Osteocyte (in vitro differentiated cells): ENCODE data around the gene SAMSN1. TPM values are rescaled to one million over a fixed set of nuclear protein-coding genes. Genes with fewer than 3 reads are reported as not detected.

ENCODE experiments used
- DNase-seq: peaks from one replicate; pipeline ENCODE4 v3.0.0; 2021; ENCODE audit warnings: mixed read lengths; ENCODE audit not compliant: unreplicated experiment; ENCODE audit errors: extremely low spot score
- H3K27ac Mint-ChIP-seq: one replicate; pipeline ENCODE4 v1.8.0; 2021; ENCODE audit warnings: mild to moderate bottlenecking, mixed read lengths; ENCODE audit not compliant: unreplicated experiment
- H3K27me3 Mint-ChIP-seq: one replicate; pipeline ENCODE4 v1.8.0; 2021; ENCODE audit warnings: mixed read lengths; ENCODE audit not compliant: unreplicated experiment
- H3K36me3 Mint-ChIP-seq: one replicate; pipeline ENCODE4 v1.8.0; 2021; ENCODE audit warnings: mixed read lengths; ENCODE audit not compliant: unreplicated experiment
- H3K4me1 Mint-ChIP-seq: one replicate; pipeline ENCODE4 v1.8.0; 2021; ENCODE audit warnings: mixed read lengths; ENCODE audit not compliant: unreplicated experiment
- H3K4me3 Mint-ChIP-seq: one replicate; pipeline ENCODE4 v1.8.0; 2021; ENCODE audit warnings: mild to moderate bottlenecking, moderate library complexity, mixed read lengths; ENCODE audit not compliant: unreplicated experiment
- H3K9me3 Mint-ChIP-seq: one replicate; pipeline ENCODE4 v1.8.0; 2021; ENCODE audit warnings: mixed read lengths; ENCODE audit not compliant: unreplicated experiment
- total RNA-seq: library from RNA; stranded (reverse); gene quantifications from 2 replicates; pipeline ENCODE4 v1.2.1, GENCODE V29; 2021
- TF ChIP-seq, protein P1 (sequence below): fragments of 200-600 bp; sonication (generic); IDR thresholded peaks from 2 replicates; pipeline ENCODE4 v1.5.0; 2021; ENCODE audit warnings: antibody characterized with exemption, mild to moderate bottlenecking, moderate library complexity

Gene SAMSN1
- total RNA-seq, 1 donor from 2014 or later: not detected

DNA sequence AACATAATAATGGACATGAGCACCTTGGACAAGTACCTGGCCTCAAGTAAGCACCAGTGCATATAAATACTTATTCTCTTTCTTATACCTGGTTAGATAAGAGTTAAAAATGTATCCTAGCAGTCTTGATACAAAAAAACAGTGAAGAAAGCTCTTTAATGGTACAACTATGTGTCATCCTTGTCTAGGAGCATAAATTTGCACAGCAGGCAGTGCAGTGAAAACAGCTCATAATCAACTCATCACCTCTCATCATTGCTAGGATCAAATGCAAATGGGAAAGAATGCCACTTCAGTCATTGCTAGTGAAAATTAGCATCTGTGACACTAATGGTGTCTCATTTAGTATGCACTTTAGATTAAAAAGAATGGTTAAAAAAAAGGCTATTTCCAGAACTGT, 7.6 kb downstream of the SAMSN1 start:
- TF ChIP-seq, protein P1, sequence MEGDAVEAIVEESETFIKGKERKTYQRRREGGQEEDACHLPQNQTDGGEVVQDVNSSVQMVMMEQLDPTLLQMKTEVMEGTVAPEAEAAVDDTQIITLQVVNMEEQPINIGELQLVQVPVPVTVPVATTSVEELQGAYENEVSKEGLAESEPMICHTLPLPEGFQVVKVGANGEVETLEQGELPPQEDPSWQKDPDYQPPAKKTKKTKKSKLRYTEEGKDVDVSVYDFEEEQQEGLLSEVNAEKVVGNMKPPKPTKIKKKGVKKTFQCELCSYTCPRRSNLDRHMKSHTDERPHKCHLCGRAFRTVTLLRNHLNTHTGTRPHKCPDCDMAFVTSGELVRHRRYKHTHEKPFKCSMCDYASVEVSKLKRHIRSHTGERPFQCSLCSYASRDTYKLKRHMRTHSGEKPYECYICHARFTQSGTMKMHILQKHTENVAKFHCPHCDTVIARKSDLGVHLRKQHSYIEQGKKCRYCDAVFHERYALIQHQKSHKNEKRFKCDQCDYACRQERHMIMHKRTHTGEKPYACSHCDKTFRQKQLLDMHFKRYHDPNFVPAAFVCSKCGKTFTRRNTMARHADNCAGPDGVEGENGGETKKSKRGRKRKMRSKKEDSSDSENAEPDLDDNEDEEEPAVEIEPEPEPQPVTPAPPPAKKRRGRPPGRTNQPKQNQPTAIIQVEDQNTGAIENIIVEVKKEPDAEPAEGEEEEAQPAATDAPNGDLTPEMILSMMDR: no peak
- Mint-ChIP-seq H3K27me3 (no peaks in the 10 kb centered on the region), H3K27ac (no peak overlapping the region), H3K4me1 (no peaks in the 10 kb centered on the region), H3K36me3 (no peaks in the 10 kb centered on the region), H3K4me3 (no peak overlapping the region), H3K9me3 (peaks cover 46% of the 10 kb centered on the region)
- DNase-seq: no peak

DNA sequence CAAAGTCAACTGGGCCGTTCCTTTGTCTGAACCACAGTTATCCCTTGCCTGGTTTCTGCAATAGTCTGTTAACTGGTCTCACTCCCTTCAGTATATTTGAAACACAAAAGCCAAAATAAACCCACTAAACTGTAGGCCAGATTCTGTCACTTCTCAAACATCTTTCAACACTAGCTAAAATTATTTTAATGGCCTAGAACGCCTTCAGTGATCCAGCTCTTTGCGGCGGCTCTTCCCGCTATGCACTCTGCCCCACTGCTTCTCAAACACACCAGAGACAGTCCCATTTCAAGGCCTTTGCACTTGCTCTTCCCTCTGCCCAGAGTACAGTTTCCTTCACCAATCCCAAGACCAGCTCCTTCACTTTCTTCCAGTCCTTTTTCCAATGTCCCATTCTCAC, 9.2 kb downstream of the SAMSN1 start:
- H3K27me3 Mint-ChIP-seq: no peaks in the 10 kb centered on the region
- H3K4me1 Mint-ChIP-seq: no peaks in the 10 kb centered on the region
- no peak overlapping the region for H3K4me3 Mint-ChIP-seq
- H3K9me3 Mint-ChIP-seq: peaks cover 46% of the 10 kb centered on the region
- H3K27ac Mint-ChIP-seq: no peak overlapping the region
- DNase-seq: no peak
- no peaks in the 10 kb centered on the region for H3K36me3 Mint-ChIP-seq
- TF ChIP-seq, protein P1: no peak

DNA sequence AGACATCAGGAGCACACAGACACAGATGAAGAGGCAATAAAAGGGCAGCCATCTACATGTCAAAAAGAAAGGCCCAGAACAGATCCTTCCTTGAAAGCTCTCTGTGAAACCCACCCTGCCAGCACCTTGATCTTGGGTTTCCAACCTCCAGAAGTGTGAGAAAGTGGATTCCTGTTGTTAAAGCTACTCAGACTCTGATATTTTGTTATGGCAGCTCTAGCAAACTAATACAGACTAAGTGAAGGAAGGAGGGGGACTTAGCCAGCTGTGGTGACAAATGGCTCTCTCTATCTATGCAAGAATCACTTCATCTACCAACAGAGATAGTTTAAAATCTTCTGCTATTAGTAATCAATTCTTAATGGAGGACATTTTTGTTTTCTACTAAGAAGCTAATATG, 10.4 kb downstream of the SAMSN1 start:
- no peak for DNase-seq
- Mint-ChIP-seq H3K27ac (no peak overlapping the region), H3K4me3 (no peak overlapping the region), H3K36me3 (no peaks in the 10 kb centered on the region), H3K4me1 (no peaks in the 10 kb centered on the region), H3K9me3 (peaks cover 40% of the 10 kb centered on the region), H3K27me3 (no peaks in the 10 kb centered on the region)
- TF ChIP-seq, protein P1: no peak

DNA sequence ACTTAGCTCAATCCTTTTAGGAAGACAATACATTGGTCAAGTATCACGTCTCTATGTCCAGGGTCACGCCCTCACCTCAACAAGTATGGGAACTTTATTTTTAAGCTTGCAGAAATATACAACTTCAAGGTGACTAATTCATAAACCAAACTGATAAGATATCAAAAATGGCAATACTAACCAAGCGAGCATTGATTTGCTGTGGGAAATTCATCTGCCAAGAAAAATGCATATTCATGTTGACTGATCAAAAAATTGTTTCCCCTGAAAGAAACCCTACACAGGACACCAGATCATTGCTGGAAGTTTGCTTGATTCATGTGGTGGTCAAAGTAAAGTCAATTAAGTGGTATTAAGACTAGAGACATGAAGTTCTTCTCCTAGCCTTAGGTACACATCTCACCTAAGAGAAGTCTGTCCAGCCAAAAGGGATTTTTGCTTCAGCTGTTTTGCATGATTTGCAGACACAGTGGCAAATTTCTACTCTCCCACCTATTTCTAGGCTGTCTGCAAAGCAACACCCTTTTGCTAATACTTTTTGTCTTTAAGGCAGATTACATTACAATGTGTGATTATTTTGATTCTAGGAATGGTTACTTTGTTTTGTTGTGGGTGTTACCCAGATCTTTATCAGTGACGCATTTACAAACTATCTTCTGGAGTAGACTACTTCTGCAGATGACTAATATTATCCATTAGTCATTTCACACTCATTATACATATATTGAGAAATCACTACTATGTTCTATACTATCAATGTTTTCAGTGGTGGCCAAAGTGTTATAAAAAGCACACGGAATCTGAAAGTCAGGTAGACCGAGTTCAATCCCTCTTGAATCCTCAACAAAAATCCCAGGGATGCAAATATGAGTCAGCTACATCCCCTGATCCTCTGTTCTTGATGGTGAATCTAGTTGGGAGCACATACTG, 12.4 kb downstream of the SAMSN1 start:
- Mint-ChIP-seq H3K27me3 (no peaks in the 10 kb centered on the region), H3K27ac (no peak overlapping the region), H3K4me3 (no peak overlapping the region), H3K36me3 (no peaks in the 10 kb centered on the region), H3K4me1 (no peaks in the 10 kb centered on the region), H3K9me3 (peaks cover 43% of the 10 kb centered on the region)
- TF ChIP-seq, protein P1: no peak
- DNase-seq: no peak

DNA sequence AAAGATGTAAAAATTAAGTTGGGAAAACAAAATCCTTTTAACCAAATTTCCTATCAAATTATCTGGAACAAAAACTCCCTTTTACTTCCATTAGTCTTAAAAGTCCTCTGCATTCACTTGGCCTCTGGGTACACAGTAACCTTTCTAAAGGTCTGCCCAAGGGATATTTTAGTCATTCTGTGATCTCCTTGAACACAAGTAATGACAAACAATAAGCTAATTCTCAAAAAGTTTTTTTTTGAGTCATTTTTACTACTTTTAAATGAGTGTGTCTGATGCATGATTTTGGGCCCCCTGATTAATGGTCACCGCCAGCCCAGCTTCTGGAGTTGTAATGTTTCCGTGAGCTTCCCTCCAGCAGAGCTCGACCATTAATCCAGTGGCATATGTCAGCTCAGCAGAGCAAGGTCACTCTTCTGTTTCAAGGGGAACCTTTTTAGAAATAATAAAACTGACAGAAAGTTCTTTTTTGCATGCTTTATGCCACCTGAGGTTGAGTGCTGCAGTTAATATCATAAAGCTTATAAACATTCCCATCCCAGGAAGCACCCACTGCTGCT, 14.3 kb downstream of the SAMSN1 start:
- TF ChIP-seq, protein P1: no peak
- no peaks in the 10 kb centered on the region for H3K4me1 Mint-ChIP-seq
- H3K4me3 Mint-ChIP-seq: no peak overlapping the region
- DNase-seq: no peak
- H3K9me3 Mint-ChIP-seq: peaks cover 27% of the 10 kb centered on the region
- H3K27ac Mint-ChIP-seq: no peak overlapping the region
- H3K36me3 Mint-ChIP-seq: no peaks in the 10 kb centered on the region
- no peaks in the 10 kb centered on the region for H3K27me3 Mint-ChIP-seq
